ENCODE measurements around the gene SREBF1. TPM values are rescaled to one million over a fixed set of nuclear protein-coding genes. Genes with fewer than 3 reads are reported as not detected.

Gene SREBF1
- total RNA-seq, 1 experiment from 2014 or later, result 360 TPM

DNA sequence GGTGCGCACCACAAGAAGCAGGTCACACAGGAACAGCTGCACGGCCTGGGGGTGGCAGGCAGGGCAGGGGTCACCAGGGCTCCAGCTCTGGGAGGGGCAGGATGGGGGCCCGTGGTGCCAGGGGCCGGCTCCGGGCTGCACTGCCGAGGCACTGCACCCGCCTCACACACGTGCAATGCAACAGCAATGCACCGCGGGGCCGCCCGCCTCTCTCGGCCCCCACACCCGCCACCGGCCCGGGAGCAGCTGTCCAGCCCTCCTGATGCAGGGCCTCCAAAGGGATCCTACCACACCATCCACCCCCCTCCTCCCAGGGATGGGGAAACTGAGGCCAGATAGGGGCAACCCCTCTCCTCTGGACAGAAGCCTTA, 23.1 kb downstream of the SREBF1 start:
- Histone ChIP-seq H3K36me3 (ENCODE audit: low read depth) (peaks cover 22% of the 10 kb centered on the region), H3K4me2 (no peak overlapping the region), H3K27me3 (ENCODE audit: insufficient read depth, low read depth) (no peaks in the 10 kb centered on the region), H3K4me1 (replicated peaks; ENCODE audit: insufficient read depth) (peaks cover 18% of the 10 kb centered on the region), H3K4me3 (no peak overlapping the region), H3K9me3 (ENCODE audit: insufficient read depth, low read depth) (no peaks in the 10 kb centered on the region), H3K9me2 (ENCODE audit: insufficient read depth) (no peaks in the 10 kb centered on the region), H4K20me1 (ENCODE audit: insufficient read depth) (peaks cover 79% of the 10 kb centered on the region), H3F3A (ENCODE audit: insufficient read depth, low read depth) (peaks cover 81% of the 10 kb centered on the region), H3K27ac (no peak overlapping the region), H2AFZ (no peak overlapping the region), H3K79me2 (ENCODE audit: low read depth) (peaks cover 19% of the 10 kb centered on the region)
- TF ChIP-seq, protein P1, sequence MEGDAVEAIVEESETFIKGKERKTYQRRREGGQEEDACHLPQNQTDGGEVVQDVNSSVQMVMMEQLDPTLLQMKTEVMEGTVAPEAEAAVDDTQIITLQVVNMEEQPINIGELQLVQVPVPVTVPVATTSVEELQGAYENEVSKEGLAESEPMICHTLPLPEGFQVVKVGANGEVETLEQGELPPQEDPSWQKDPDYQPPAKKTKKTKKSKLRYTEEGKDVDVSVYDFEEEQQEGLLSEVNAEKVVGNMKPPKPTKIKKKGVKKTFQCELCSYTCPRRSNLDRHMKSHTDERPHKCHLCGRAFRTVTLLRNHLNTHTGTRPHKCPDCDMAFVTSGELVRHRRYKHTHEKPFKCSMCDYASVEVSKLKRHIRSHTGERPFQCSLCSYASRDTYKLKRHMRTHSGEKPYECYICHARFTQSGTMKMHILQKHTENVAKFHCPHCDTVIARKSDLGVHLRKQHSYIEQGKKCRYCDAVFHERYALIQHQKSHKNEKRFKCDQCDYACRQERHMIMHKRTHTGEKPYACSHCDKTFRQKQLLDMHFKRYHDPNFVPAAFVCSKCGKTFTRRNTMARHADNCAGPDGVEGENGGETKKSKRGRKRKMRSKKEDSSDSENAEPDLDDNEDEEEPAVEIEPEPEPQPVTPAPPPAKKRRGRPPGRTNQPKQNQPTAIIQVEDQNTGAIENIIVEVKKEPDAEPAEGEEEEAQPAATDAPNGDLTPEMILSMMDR (conservative IDR thresholded peaks at IDR 0.05), result no peak
- TF ChIP-seq EZH2 (IDR thresholded peaks at IDR 0.05; ENCODE audit: low read depth), result no peak
- no TSS peak for BruUV-seq (replicated peaks)
- intact Hi-C loops (cut with micrococcal nuclease; ENCODE audit: unreplicated experiment), result loop anchor here (2.0 kb wide), 2 partner anchors 105 to 133 kb away; partner anchors contain the start of gene RAI1
- POLR2A ChIA-PET (ENCODE audit: unreplicated experiment), result interaction anchor here (0.6 kb wide), 2 partner anchors 102 to 206 kb away, joined by 3 to 15 read pairs; no protein-coding TSS in a partner anchor
- DNase-seq, result no peak
- CTCF ChIA-PET, result interaction anchor here (0.6 kb wide), 1 partner anchor 27 kb away, joined by 3 read pairs; no protein-coding TSS in a partner anchor

DNA sequence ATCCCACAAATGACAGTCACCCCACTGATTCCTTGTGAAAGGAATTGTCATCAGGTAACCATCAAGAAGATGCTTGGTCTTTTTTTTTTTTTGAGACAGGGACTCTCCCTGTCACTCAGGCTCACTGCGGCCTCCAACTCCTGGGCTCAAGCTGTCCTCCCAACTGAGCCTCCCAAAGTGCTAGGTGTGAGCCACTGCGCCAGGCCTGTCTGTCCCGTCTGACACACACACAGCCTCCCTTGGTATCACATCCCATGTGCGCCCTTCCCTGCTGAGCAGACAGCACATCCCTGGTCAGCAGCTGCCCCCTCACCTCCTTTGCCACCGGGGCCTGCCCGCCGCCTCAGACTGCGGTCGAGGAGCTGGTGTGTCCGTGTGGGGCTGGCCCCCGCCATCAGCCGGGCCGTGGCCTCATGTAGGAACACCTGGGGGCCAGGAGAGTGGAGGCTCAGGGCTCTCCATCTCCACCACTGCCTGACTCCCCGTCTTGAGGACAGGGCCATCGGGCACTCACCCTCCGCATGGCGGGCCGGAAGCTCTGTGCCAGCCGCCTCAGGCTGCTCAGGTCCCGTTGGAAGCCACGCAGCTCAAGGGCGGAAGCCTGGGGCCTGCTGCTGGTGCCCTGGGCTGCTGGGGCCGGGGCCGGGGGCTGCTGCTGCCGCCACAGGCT, 23.6 kb downstream of the SREBF1 start:
- Histone ChIP-seq H3K4me1 (replicated peaks; ENCODE audit: insufficient read depth) (peaks cover 12% of the 10 kb centered on the region), H3K27ac (peak overlapping the region; percentile 8; the same call in 1 of the 2 replicates), H3K9me3 (ENCODE audit: insufficient read depth, low read depth) (no peaks in the 10 kb centered on the region), H3K4me3 (no peak overlapping the region), H3K36me3 (ENCODE audit: low read depth) (peaks cover 17% of the 10 kb centered on the region; the same call in 1 of the 2 replicates), H3K9me2 (ENCODE audit: insufficient read depth) (no peaks in the 10 kb centered on the region), H3K4me2 (no peak overlapping the region), H3K79me2 (ENCODE audit: low read depth) (peaks cover 13% of the 10 kb centered on the region; the same call in 1 of the 2 replicates), H3K27me3 (ENCODE audit: insufficient read depth, low read depth) (no peaks in the 10 kb centered on the region), H2AFZ (no peak overlapping the region), H4K20me1 (ENCODE audit: insufficient read depth) (peaks cover 78% of the 10 kb centered on the region), H3F3A (ENCODE audit: insufficient read depth, low read depth) (peaks cover 80% of the 10 kb centered on the region)
- no TSS peak for BruUV-seq (replicated peaks)
- POLR2A ChIA-PET (ENCODE audit: unreplicated experiment), result interaction anchor here (0.6 kb wide), 1 partner anchor 103 kb away, joined by 15 read pairs; no protein-coding TSS in a partner anchor
- TF ChIP-seq, protein P1 (conservative IDR thresholded peaks at IDR 0.05), result no peak
- no peak for TF ChIP-seq EZH2 (IDR thresholded peaks at IDR 0.05; ENCODE audit: low read depth)
- no peak for DNase-seq
- intact Hi-C loops (cut with micrococcal nuclease; ENCODE audit: unreplicated experiment), result loop anchor here (2.0 kb wide), 2 partner anchors 106 to 132 kb away; partner anchors contain the start of gene RAI1
- CTCF ChIA-PET, result interaction anchor here (0.6 kb wide), 2 partner anchors 16 to 27 kb away, joined by 3 to 5 read pairs; no protein-coding TSS in a partner anchor

DNA sequence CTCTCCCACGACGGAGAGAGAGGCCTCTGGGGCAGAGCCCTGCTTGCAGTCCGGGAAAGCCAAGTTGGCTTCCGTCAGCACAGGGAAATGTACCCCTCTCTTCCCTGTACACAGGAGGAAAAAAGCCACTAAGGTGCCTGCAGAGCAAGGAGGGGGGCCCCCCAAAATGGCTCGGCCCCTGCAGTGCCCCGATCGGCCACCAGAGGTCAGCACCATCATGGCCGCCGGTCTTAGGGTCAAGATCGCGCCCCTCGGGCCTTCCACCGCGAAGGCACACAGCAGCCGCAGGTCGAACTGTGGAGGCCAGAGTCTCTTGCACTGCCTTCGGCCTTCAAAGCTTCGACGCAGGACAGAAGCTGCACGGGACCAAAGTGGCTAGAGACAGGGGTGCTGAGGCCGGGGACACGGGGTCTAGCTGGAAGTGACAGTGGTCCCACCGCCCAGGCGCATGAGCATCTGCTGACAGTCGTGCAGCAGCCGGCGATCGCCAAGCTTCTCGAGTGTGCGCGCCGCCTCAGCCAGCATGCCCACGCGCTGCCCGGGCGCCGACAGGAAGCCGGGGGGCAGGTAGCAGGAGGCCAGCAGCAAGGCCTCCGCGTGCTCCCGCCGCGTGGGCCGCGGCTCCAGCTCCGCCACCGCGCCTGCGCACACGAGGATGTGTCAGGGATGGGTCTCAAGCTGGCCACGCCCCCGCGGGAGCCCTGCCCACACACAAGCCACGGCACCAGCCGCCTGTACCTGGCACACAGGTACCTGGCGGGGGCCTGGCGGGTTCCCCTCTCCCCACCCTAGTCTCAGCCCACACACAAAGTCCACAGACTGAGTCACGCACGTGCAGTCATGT, 24.4 kb downstream of the SREBF1 start:
- Histone ChIP-seq H3K4me1 (replicated peaks; ENCODE audit: insufficient read depth) (peaks cover 16% of the 10 kb centered on the region; the same call in 1 of the 2 replicates), H3K27ac (0 out of 2 replicates have a peak overlapping the region, but pooled peaks have one; percentile 8), H3K36me3 (ENCODE audit: low read depth) (peaks cover 17% of the 10 kb centered on the region; the same call in 1 of the 2 replicates), H3K27me3 (ENCODE audit: insufficient read depth, low read depth) (no peaks in the 10 kb centered on the region), H2AFZ (no peak overlapping the region), H3K4me2 (no peak overlapping the region), H3F3A (ENCODE audit: insufficient read depth, low read depth) (peaks cover 81% of the 10 kb centered on the region), H3K4me3 (no peak overlapping the region), H3K9me2 (ENCODE audit: insufficient read depth) (no peaks in the 10 kb centered on the region), H3K9me3 (ENCODE audit: insufficient read depth, low read depth) (no peaks in the 10 kb centered on the region), H3K79me2 (ENCODE audit: low read depth) (peaks cover 9% of the 10 kb centered on the region; the same call in 1 of the 2 replicates), H4K20me1 (ENCODE audit: insufficient read depth) (peaks cover 76% of the 10 kb centered on the region)
- TSS peak; percentile 15 for BruUV-seq (replicated peaks)
- CTCF ChIA-PET, result interaction anchor here (0.7 kb wide), 2 partner anchors 75 to 134 kb away, joined by 3 to 7 read pairs; no protein-coding TSS in a partner anchor
- intact Hi-C loops (cut with micrococcal nuclease; ENCODE audit: unreplicated experiment), result loop anchor here (1.0 to 2.0 kb wide), 3 partner anchors 48 to 132 kb away; partner anchors contain the start of gene RAI1
- POLR2A ChIA-PET (ENCODE audit: unreplicated experiment), result interaction anchor here (0.6 kb wide), 1 partner anchor 28 kb away, joined by 3 read pairs; no protein-coding TSS in a partner anchor
- TF ChIP-seq, protein P1 (conservative IDR thresholded peaks at IDR 0.05), result peak; percentile 100
- no peak for TF ChIP-seq EZH2 (IDR thresholded peaks at IDR 0.05; ENCODE audit: low read depth)
- DNase-seq, result peak; percentile 49 to 76
